ENCODE results near the gene TFAP2C.

The TFAP2C gene

DNA sequence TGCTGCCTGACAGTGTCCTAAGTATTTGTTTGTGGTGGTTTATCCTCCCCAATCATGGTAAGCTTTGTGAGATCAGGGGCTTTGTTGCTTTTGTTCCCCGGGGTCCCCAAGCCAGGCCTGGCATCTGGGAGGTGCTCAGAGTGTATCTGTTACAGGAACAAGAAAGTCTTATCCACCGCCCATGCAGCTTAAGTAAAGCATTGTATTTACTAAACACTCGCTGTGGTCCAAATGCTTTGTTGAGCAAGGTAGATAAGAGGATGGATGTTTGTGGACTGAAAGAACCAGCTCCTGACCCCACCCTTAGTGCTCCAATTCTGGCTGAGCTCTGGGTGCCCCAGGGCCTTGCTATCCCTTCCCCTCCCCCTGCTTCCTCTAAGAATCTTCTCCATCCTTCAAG lies 19.8 kb upstream of the TFAP2C start:
- Histone ChIP-seq H3K4me2 (ENCODE audit: low read length) (no peak overlapping the region), H3K36me3 (ENCODE audit: control insufficient read depth, insufficient read depth, low read length) (no peaks in the 10 kb centered on the region), H3K4me3 (ENCODE audit: low read depth, low read length) (no peak overlapping the region), H3K27ac (no peak overlapping the region), H3K4me1 (no peaks in the 10 kb centered on the region), H3K79me2 (no peaks in the 10 kb centered on the region), H3K9me3 (ENCODE audit: control insufficient read depth, low read length) (no peaks in the 10 kb centered on the region), H3K9ac (no peak overlapping the region), H2AFZ (no peak overlapping the region), H3K27me3 (ENCODE audit: control insufficient read depth, insufficient read depth, low read length) (no peaks in the 10 kb centered on the region)
- TF ChIP-seq, protein P1, sequence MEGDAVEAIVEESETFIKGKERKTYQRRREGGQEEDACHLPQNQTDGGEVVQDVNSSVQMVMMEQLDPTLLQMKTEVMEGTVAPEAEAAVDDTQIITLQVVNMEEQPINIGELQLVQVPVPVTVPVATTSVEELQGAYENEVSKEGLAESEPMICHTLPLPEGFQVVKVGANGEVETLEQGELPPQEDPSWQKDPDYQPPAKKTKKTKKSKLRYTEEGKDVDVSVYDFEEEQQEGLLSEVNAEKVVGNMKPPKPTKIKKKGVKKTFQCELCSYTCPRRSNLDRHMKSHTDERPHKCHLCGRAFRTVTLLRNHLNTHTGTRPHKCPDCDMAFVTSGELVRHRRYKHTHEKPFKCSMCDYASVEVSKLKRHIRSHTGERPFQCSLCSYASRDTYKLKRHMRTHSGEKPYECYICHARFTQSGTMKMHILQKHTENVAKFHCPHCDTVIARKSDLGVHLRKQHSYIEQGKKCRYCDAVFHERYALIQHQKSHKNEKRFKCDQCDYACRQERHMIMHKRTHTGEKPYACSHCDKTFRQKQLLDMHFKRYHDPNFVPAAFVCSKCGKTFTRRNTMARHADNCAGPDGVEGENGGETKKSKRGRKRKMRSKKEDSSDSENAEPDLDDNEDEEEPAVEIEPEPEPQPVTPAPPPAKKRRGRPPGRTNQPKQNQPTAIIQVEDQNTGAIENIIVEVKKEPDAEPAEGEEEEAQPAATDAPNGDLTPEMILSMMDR (IDR thresholded peaks at IDR 0.05) = no peak

DNA sequence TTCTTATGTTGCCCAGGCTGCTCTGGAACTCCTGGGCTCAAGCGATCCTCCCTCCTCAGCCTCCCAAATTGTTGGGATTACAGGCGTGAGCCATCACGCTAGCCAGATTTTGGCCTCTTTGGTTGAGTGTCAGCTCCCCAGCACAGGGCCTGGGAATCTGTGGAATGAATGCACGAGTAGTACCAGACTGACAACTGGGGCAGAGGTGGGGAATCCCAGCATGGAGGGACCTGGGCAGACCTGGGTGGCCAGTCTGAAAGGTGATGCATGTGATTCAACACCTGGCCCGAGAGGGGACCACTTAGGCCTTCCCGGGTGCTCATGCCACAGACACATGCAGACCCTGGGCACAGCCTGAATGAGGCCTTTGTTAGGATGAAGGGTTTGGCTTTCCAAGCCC lies 19.0 kb upstream of the TFAP2C start:
- Histone ChIP-seq H3K79me2 (no peaks in the 10 kb centered on the region), H3K4me2 (ENCODE audit: low read length) (no peak overlapping the region), H3K36me3 (ENCODE audit: control insufficient read depth, insufficient read depth, low read length) (no peaks in the 10 kb centered on the region), H3K4me3 (ENCODE audit: low read depth, low read length) (no peak overlapping the region), H3K9ac (no peak overlapping the region), H3K27me3 (ENCODE audit: control insufficient read depth, insufficient read depth, low read length) (no peaks in the 10 kb centered on the region), H3K27ac (no peak overlapping the region), H2AFZ (no peak overlapping the region), H3K9me3 (ENCODE audit: control insufficient read depth, low read length) (no peaks in the 10 kb centered on the region), H3K4me1 (no peaks in the 10 kb centered on the region)
- TF ChIP-seq, protein P1 (IDR thresholded peaks at IDR 0.05) = no peak

DNA sequence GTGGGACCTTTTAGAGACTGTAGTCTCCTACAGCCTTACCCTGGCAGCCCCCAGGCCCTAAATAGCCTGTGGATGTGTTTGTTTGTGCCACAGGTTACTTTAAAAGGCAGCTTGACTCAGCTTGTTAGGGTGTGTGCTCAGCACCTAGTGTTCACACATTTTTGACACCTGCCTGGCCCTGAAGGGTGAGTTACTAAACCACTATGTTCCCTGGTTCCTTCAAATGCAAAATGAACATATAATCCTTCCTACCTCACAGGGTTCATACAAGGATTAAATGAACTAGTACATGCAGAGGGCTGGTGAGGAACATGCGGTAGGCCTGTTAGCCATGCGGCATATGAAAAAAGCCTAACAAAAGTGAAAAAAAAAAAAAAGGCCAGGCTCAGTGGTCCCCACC lies 14.9 kb upstream of the TFAP2C start:
- Histone ChIP-seq H3K79me2 (no peaks in the 10 kb centered on the region), H3K9ac (no peak overlapping the region), H3K27ac (no peak overlapping the region), H3K36me3 (ENCODE audit: control insufficient read depth, insufficient read depth, low read length) (no peaks in the 10 kb centered on the region), H3K4me2 (ENCODE audit: low read length) (no peak overlapping the region), H2AFZ (no peak overlapping the region), H3K9me3 (ENCODE audit: control insufficient read depth, low read length) (no peaks in the 10 kb centered on the region), H3K27me3 (ENCODE audit: control insufficient read depth, insufficient read depth, low read length) (no peaks in the 10 kb centered on the region), H3K4me1 (no peaks in the 10 kb centered on the region), H3K4me3 (ENCODE audit: low read depth, low read length) (no peak overlapping the region)
- TF ChIP-seq, protein P1 (IDR thresholded peaks at IDR 0.05) = no peak

DNA sequence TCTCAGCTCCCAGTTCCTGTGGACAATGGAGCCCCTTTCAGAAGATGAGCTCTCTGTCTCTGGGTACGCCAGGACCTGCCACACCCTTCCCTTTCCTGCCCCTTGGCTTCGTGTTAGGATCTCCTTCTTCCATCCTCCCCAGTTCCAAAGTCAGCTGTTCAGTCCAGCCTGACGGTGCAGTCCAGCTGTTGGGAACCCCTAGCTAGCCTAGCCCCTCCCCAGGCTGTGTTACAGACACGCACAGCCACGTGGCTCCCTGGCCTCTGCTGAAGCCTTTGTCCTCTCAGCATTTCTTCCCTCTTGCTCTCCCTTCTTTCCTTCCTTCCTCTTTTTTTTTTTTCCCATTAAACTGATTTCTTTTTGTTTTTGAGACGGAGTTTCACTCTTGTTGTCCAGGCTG lies 12.4 kb upstream of the TFAP2C start:
- Histone ChIP-seq H3K27ac (no peak overlapping the region), H3K9ac (no peak overlapping the region), H3K4me2 (ENCODE audit: low read length) (no peak overlapping the region), H3K79me2 (no peaks in the 10 kb centered on the region), H3K4me3 (ENCODE audit: low read depth, low read length) (no peak overlapping the region), H2AFZ (no peak overlapping the region), H3K9me3 (ENCODE audit: control insufficient read depth, low read length) (no peaks in the 10 kb centered on the region), H3K36me3 (ENCODE audit: control insufficient read depth, insufficient read depth, low read length) (no peaks in the 10 kb centered on the region), H3K27me3 (ENCODE audit: control insufficient read depth, insufficient read depth, low read length) (no peaks in the 10 kb centered on the region), H3K4me1 (no peaks in the 10 kb centered on the region)
- TF ChIP-seq, protein P1 (IDR thresholded peaks at IDR 0.05) = no peak

DNA sequence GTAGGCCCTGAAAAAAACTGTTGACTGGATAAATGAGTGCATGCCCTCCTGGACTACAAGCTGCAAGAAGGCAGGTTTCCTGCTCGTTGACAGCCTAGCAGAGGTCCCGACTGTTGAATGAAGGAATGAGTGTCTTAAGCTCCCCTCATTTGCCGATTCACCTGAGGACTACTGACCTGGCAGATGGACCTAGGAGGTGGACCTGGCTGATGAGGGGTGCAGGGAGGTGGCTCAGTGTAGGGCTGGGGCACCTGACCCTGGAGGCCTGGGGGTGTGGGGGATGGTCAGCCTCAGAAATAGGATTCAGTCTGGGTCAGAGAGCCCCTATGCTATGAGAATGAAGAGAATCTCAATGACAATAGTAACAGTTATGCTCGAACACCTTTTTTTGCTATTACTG lies 11.6 kb upstream of the TFAP2C start:
- H3K27me3 ChIP-seq (ENCODE audit: control insufficient read depth, insufficient read depth, low read length) = no peaks in the 10 kb centered on the region
- no peak overlapping the region for H3K4me2 ChIP-seq (ENCODE audit: low read length)
- no peak overlapping the region for H3K4me3 ChIP-seq (ENCODE audit: low read depth, low read length)
- no peaks in the 10 kb centered on the region for H3K36me3 ChIP-seq (ENCODE audit: control insufficient read depth, insufficient read depth, low read length)
- H3K9me3 ChIP-seq (ENCODE audit: control insufficient read depth, low read length) = no peaks in the 10 kb centered on the region
- no peak overlapping the region for H3K9ac ChIP-seq
- no peaks in the 10 kb centered on the region for H3K4me1 ChIP-seq
- TF ChIP-seq, protein P1 (IDR thresholded peaks at IDR 0.05) = no peak
- no peaks in the 10 kb centered on the region for H3K79me2 ChIP-seq
- no peak overlapping the region for H3K27ac ChIP-seq
- no peak overlapping the region for H2AFZ ChIP-seq
